Measurements from ENCODE around the gene CCDC158.

DNA sequence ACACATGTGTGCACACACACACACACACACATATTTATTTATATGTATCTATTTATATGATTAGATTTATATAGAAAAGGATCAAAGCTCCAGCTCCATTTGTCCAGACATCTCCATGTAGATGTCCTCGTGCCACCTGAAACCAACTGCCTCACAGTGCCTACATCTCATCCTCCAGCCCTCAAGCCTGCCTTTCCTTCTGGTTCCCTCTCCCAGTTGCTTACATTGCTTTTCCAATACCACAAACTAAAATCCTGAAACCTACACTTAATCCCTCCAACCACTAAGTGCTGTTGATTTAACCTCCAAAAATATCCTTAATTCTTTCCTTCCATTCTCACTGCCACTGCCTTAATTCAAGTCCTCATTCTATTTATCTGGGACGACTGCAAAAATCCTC, 63.0 kb downstream of the CCDC158 start:
- TF ChIP-seq CTCF (IDR thresholded peaks at IDR 0.05 in 2 of 3, conservative IDR thresholded peaks at IDR 0.05 in 1 of 3; ENCODE audit: control insufficient read depth in 2 of 3, extremely low read depth in 1 of 3, insufficient read depth in 1 of 3, low read depth in 3 of 3, low read length in 3 of 3) (no peak), PML (IDR thresholded peaks at IDR 0.05; ENCODE audit: low read length) (no peak), POLR2A (IDR thresholded peaks at IDR 0.05; ENCODE audit: low read depth, low read length) (no peak), SIN3A (IDR thresholded peaks at IDR 0.05; ENCODE audit: low read depth, low read length) (no peak), EZH2 (IDR thresholded peaks at IDR 0.05; ENCODE audit: borderline replicate concordance, control insufficient read depth, low read depth, low read length) (no peak), NR2C2 (IDR thresholded peaks at IDR 0.05; ENCODE audit: borderline replicate concordance, control insufficient read depth, insufficient read length, low read depth) (no peak)

All from GM12878 (cell line).